Measurements from ENCODE around the gene ARPC1A.

GRCh38 chr7:99409192-99409572 lies 83.5 kb downstream of the ARPC1A start:
- TF ChIP-seq POLR2AphosphoS5 (IDR thresholded peaks at IDR 0.05; ENCODE audit: low read depth, low read length) = no peak
- TF ChIP-seq RCOR1 (IDR thresholded peaks at IDR 0.05; ENCODE audit: low read length) = no peak
- TF ChIP-seq CTCF (IDR thresholded peaks at IDR 0.05) = no peak
- no peak for TF ChIP-seq JUND (IDR thresholded peaks at IDR 0.05)
- TF ChIP-seq NRF1 (IDR thresholded peaks at IDR 0.05; ENCODE audit: low read depth, low read length) = no peak

Data from SK-N-SH (cell line).